RPMI7951 (cell line): ENCODE data around the gene SFXN2. TPM values are rescaled to one million over a fixed set of nuclear protein-coding genes. Genes with fewer than 3 reads are reported as not detected.
A peak's percentile ranks its signal among the peaks of the same experiment; 100 is the strongest.
"Not testable (repeated sequence)": the region's sequence is repeated elsewhere in the genome, so short reads cannot be mapped to it uniquely, and the experiment has no call there.

Source experiments
- DNase-seq: peaks from one replicate; pipeline ENCODE4 v3.0.0-alpha.2; 2012; ENCODE audit warnings: low read depth
- total RNA-seq: library from RNA; depleted of rRNA; stranded (reverse); fragments of >200 nt; shearing (Covaris generic); gene quantifications from 2 replicates; pipeline ENCODE4 v1.2.3, GENCODE V29; 2014

SFXN2 gene
- total RNA-seq, 1 experiment from 2014 or later: 1.4 TPM

DNA sequence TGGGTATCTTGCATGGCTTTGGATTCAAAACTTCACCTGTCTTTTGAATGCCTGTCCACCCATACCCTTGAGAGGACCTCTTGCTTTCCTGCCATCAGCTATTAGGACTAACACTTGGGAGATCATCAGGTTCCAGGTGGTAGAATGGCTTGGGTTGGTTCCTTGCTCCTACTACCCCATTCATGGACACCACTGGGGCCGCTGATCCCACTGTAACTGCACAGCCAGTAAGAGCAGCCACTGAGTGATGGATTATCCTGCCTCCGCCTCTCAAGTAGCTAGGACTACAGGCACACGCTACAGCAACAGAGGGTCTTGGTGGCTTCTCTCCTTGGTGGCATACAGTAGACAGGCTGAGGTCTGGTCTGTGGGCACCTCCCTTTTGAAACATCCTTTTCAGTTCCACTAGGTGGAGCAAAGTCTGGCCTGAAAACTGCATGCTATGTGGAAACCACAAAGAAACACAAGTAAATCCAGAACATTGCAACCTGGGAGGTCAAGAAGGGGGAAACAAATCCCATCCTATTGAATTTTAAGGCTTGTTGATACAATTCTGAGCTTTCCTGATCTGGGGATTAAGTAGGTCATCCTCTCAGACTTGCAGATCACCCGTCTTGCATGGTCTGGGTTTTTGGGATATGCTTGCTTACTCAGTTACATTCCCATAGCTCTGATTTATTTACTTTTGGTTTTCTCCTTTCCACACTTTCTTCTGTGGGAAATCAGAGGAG, 38.7 kb downstream of the SFXN2 start:
- peak; percentile 60 for DNase-seq

DNA sequence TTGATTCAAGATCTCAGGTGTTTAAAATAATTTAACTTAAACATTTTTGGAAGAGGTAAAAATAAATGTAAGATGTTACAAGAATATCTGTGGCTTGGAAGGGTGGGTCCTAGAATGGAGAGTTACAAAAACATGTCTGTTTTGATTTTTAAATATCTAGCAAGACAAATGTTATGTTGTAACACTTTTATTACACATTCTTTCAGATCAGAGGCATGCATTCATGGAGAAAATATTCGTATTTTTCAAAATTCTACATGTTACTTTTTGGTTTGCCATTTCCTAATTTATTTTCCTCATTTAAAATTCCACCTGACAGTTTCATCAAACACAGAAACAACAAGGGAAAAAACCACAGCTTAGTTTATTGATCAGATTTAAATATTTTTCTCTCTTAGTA, 39.3 kb downstream of the SFXN2 start:
- DNase-seq: no peak

- DNase-seq: no peak
Observed at GRCh38 chr10:102757323-102757722, 42.9 kb downstream of the SFXN2 start.

GRCh38 chr10:102758240-102758932, 44.0 kb downstream of the SFXN2 start:
- DNase-seq: no peak

GRCh38 chr10:102758933-102759262, 44.5 kb downstream of the SFXN2 start:
- DNase-seq: not testable (repeated sequence)

DNA sequence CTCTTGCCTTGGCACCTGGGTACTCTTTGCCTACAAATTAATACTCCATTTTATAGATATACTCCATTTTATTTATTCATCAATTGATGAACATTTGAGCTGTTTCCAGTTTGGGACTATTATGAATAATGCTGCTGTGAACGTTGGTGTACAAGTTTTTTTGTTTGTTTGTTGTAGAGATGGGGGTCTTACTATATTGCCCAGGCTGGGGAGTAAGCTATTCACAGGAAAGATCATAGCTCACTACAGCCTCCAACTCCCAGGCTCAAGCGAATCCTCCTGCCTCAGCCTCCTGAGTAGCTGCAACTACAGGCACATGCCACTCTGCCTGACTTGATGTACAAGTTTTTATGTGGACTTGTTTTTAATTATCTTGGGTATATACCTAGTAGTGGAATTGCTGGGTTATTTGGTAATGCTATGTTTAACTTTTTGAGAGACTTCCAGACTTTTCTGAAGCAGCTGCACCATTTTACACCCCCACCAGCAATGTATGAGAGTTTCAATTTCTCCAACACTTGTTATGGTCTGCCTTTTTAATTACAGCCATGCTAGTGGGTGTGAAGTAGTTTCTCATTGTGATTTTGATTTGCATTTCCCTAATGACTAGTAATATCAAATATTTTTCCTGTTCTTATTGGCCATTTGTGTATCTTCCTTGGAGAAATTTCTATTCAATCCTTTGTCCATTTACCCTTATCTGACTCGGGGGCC, 45.2 kb downstream of the SFXN2 start:
- DNase-seq: no peak

GRCh38 chr10:102761981-102762380, 47.5 kb downstream of the SFXN2 start:
- DNase-seq: no peak

- DNase-seq: no peak
Observed at GRCh38 chr10:102762401-102763015, 48.1 kb downstream of the SFXN2 start.

- no peak for DNase-seq
Observed at GRCh38 chr10:102763037-102763607, 48.7 kb downstream of the SFXN2 start.

DNA sequence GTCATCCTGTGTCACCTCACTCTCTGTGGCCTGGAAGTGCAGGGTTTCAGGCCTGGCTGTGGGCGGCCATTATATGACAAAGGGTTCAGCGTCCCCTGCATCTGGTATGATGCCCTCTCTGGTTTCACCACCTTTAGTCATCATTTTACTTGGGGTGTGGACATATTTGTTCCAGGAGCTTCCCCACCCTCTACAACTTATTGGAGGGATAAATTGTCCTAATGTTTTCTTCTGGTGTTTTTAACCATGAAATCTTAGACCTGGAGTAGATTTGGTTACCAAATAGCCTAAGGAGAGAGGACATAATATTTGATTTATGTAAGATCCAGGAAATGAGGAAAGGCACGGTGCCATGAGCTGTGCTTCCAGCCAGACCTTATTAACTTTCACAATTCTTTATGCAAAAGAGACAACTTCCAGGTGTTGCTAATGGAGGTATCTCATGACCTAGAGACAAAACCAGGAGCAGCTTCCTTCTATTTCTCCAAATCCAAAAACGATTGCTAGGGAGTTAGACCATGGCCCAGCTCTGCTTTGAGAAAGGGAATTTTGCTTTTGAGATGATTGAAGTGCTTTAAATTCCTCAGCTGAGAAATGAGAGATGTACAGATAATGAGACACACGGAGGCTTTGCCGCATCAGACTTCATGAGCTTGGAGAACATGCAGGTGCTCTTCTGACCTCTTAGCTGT, 50.2 kb downstream of the SFXN2 start:
- no peak for DNase-seq

DNA sequence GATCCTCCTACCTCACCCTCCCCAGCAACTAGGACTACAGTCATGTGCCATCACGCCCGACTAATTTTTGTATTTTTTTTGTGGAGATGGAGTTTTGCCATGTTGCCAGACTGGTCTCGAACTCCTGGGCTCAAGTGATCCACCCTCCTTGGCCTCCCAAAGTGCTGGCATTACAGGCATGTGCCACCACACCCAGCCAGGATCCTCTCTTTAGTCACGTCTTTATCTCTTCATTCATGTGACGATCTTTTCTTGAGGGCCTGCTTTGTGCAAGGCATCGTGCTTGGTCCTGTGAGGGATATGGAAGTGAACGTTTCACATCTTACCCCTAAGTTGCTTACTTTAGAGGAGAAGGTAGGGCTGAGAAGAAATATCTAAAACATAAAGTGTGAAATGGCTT, 50.9 kb downstream of the SFXN2 start:
- no peak for DNase-seq

- no peak for DNase-seq
Observed at GRCh38 chr10:102767428-102768160, 53.2 kb downstream of the SFXN2 start.

DNA sequence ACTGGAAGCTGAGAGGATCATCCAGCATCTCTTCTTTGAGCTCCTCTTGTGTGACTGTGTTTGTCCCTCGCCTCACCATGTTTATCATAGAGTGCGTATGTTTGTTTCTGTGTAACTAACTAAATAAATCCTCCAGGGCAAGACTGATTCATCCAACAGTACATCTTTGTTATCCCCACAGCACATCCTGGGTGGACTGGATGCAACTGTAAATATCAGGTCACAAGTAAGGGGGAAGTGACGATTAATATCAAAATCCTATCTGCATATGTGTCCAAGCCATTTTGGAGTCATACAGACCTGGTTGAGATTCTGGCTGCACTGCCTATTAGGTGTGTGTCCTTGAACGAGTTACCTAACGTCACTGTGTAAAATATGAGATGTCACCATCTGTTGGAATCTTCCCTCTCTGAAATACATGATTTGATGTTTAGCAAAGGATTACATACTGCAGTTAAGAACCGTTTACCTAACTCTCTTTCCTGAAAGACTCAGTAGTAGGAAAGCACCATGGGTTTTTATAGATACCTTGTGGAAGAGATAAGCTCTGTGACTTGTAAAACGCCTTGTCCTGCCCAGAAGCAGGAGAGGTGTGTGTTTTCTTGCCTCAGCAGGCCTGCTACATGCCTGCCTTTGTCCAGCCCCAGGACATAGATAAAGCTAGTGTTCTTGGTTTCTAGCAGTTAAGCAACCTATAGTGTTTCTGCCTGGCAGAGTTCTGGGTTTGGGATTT, 55.1 kb downstream of the SFXN2 start:
- peak; percentile 35 for DNase-seq

- no peak for DNase-seq
Observed at GRCh38 chr10:102770108-102770482, 55.7 kb downstream of the SFXN2 start.

DNA sequence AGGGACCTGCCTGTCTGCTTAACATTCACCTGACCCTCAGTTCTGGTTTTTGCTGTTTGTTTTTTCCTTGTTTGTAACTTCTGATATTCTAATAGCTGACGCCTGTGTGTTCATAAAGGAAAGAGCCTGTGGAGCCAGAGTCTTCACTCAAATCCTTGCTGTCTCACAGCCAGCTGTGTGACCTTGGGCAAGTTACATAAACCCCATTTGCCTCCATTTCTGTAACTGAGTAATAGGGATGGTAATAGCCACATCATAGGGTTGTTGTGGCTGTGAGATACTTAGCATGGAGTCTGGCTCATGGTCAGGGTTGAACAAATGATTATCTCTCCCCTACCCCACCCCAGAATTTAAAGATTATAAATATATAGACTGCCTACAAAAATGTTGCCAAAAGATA, 56.4 kb downstream of the SFXN2 start:
- no peak for DNase-seq

DNA sequence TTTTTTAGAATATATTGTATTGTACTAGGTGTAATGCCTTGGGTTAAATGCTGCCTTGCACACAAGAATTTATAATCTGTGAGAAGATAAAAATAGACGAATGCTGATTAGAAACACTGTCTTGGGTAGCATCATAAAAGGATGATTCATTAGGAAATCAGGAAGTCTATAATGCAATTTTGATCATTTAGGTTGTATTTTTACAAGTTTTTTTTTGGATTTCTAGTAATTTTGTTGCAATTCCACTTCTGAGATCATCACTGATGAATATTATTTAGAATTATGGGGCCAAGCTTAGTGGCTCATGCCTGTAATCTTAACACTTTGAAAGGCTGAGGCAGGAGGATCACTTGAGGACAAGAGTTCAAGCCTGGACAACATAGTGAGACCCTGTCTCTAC, 58.9 kb downstream of the SFXN2 start:
- DNase-seq: no peak

DNA sequence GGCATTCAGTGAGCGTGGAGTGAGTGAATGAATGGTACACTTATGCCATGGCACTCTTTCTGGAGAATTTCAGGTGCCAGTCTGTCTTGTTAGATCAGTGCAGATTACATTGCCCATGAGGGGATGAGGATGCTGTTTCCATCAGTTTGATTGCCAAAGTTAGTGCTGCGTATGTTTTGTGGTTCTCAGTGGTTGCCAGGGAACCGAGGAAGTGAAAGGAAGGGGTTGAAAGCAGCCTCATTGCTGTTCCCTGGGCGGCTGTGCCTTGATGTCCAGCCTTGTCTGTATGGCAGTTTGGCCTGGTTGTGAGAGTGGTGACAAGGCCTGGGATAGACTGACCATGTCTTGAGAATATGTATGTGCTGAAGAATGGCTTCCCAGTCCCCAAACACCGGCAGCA, 59.5 kb downstream of the SFXN2 start:
- DNase-seq: peak; percentile 44

DNA sequence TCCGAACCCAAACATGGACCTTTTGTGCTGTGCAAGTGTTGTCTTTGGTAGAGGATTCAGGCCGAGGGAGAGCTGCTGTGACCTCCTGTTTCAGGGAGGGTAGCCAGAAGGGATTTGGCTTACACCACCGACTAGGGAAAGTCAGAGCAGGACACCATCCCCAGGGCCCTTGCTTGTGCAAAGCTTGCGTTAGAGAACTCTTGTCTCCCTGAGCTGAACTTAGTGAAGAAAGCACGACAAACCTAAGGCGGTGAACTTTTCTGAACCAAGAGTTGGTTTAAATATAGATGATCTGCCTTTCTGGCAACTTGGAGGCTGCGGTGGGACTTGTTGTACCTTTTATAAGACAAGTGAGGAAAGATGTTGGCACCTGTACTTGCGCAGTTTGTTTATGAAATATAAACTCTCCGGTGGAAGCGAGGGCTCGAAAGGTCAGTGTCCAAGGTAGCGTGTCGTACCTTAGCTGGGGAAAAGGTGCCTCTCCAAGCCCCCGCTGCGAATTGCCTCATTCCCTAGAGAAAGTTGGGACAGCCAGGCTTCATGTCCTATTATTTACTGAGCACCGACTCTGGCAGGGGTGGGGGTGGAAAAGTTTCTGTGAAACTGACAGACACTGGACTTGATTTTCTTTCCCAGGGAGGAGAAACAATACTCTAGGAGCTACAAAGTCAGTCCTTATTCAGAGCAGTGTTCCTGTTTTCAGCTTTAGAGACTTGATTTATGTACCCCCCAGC, 60.9 kb downstream of the SFXN2 start:
- DNase-seq: no peak

DNA sequence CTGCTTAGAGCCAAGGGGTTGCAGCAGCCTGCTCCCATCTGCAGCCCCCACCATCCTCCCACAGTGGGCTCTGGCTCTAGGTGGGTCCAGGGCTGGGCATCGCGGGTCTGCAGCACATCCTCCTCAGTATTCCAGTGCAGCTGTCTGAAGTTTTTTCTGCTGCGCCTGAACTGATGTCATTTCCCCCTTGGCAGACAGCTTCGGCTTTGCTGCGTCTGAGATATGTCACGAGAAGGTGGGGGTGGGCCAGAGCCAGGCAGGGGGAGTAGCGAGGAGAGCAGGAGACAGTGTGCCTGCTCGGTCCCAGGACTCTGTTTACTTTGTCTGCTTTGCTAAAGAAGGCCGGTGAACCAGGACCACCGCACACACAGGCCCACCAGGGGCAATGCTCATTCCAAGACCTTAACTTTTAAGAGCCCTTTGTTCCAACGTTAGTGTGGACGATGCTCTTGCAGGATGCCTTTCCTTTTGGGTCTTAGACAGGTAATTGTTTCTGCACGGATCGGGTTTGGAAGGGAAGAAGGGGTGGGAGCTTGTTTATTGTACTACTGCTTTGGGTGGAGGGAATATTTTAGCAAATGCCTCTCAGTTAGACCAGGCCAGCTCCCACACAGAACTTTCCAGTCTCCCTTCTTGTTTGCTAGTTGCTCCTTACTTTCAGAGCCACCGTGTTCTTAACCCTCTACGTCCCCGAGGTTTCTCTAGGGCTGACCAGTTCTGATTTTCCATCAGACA, 61.7 kb downstream of the SFXN2 start:
- peak; percentile 74 for DNase-seq
